ENCODE results near the gene SCMH1.
A peak's percentile ranks its signal among the peaks of the same experiment; 100 is the strongest.

SCMH1 gene

GRCh38 chr1:41241749-41242341 is at the start of gene SCMH1:
Gene SCMH1, minus strand, starts transcription at chr1:41242306. Its CDS starts 56,173 bp downstream, at chr1:41186133.
- peaks cover 3% of the 10 kb centered on the region for H3K36me3 Mint-ChIP-seq (ENCODE audit: low read depth)
- peaks cover 22% of the 10 kb centered on the region for H3K4me1 Mint-ChIP-seq
- peak within 1 kb of the TSS; percentile 93 for H3K27ac Mint-ChIP-seq
- ATAC-seq: peak; percentile 56
- no peaks in the 10 kb centered on the region for H3K9me3 Mint-ChIP-seq
- peak; percentile 58 for DNase-seq
- H3K4me3 Mint-ChIP-seq: peak within 1 kb of the TSS; percentile 87
- peaks cover 9% of the 10 kb centered on the region for H3K27me3 Mint-ChIP-seq

DNA sequence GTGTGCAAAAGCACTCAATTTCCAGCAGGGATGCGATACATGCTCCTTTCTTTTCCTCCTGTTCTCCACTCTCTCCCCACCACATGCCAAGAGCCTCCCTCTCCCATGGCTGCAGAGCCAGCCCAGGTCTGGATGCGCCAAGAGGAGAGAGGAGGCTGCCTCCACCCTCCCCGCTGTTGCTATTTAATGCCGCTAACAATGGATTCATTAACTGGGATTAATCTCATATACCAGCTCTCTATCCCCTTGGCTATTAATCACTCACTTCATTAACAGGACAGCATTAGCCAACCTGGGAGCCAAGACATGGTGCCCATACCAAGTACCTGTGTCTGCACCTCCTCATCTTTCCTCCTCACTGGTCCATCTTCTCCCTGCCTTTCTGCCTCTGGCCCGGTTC is 49.1 kb upstream of the SCMH1 start:
- H3K36me3 Mint-ChIP-seq (ENCODE audit: low read depth): no peaks in the 10 kb centered on the region
- ATAC-seq: no peak
- DNase-seq: no peak
- no peaks in the 10 kb centered on the region for H3K4me1 Mint-ChIP-seq
- no peak overlapping the region for H3K4me3 Mint-ChIP-seq
- H3K27me3 Mint-ChIP-seq: peaks cover 45% of the 10 kb centered on the region
- H3K27ac Mint-ChIP-seq: no peak overlapping the region
- H3K9me3 Mint-ChIP-seq: no peaks in the 10 kb centered on the region

- no peaks in the 10 kb centered on the region for H3K4me1 Mint-ChIP-seq
- peaks cover 53% of the 10 kb centered on the region for H3K27me3 Mint-ChIP-seq
- no peak overlapping the region for H3K4me3 Mint-ChIP-seq
- no peak overlapping the region for H3K27ac Mint-ChIP-seq
- no peaks in the 10 kb centered on the region for H3K36me3 Mint-ChIP-seq (ENCODE audit: low read depth)
- H3K9me3 Mint-ChIP-seq: no peaks in the 10 kb centered on the region
- ATAC-seq (no peak), DNase-seq (no peak)
Observed at GRCh38 chr1:41289196-41289595, 47.1 kb upstream of the SCMH1 start.

DNA sequence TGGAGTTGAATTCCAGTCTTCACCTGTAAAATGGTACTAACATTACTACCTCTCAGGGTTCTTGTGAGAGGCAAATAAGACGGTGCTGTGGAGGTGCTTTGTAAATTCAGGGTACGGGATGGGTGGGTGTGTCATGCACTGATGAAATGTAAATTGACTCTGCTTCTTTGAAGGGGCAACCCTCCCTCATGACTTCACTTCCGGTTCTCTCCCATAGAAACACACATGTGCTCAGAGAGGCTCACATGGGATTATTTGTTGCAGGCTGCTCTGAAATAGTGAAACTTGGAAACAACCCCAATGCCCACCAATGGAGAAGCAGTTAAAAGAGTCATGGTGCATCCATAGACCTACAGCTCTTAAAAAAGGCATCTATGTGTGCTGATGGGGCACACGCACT is 44.9 kb upstream of the SCMH1 start:
- H3K4me3 Mint-ChIP-seq: no peak overlapping the region
- no peak overlapping the region for H3K27ac Mint-ChIP-seq
- peaks cover 59% of the 10 kb centered on the region for H3K27me3 Mint-ChIP-seq
- H3K36me3 Mint-ChIP-seq (ENCODE audit: low read depth): no peaks in the 10 kb centered on the region
- H3K4me1 Mint-ChIP-seq: no peaks in the 10 kb centered on the region
- no peak for DNase-seq
- H3K9me3 Mint-ChIP-seq: no peaks in the 10 kb centered on the region
- ATAC-seq: no peak

DNA sequence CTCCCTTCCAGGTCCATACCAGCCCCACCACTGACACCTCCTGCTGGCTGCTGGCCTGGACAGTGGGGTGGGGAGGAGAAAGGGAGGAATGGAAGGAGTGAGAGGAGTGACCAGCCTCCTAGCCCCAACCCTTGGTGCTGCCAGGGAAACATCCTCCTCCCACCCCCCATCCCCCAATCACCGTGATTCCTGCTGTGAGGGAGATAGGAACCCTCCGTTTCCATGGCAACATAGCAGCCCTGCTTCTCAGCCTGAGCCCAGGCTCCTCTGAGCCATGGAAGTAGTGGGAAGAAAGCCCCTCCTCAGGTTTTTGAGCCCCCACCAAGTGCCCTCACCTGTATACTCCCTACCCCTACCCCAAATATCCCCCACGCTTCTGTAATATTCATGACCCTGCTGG is 44.4 kb upstream of the SCMH1 start:
- Mint-ChIP-seq H3K4me3 (no peak overlapping the region), H3K27ac (no peak overlapping the region)

GRCh38 chr1:41285818-41286217 is 43.7 kb upstream of the SCMH1 start:
- Mint-ChIP-seq H3K36me3 (ENCODE audit: low read depth) (no peaks in the 10 kb centered on the region), H3K27me3 (peaks cover 56% of the 10 kb centered on the region), H3K9me3 (no peaks in the 10 kb centered on the region), H3K4me1 (no peaks in the 10 kb centered on the region), H3K4me3 (no peak overlapping the region), H3K27ac (no peak overlapping the region)
- DNase-seq (no peak), ATAC-seq (no peak)

More for the DNA sequence above, 44.4 kb upstream of the SCMH1 start:
- Mint-ChIP-seq H3K27me3 (peaks cover 57% of the 10 kb centered on the region), H3K4me1 (no peaks in the 10 kb centered on the region), H3K9me3 (no peaks in the 10 kb centered on the region), H3K36me3 (ENCODE audit: low read depth) (no peaks in the 10 kb centered on the region)
- DNase-seq (no peak), ATAC-seq (no peak)

DNA sequence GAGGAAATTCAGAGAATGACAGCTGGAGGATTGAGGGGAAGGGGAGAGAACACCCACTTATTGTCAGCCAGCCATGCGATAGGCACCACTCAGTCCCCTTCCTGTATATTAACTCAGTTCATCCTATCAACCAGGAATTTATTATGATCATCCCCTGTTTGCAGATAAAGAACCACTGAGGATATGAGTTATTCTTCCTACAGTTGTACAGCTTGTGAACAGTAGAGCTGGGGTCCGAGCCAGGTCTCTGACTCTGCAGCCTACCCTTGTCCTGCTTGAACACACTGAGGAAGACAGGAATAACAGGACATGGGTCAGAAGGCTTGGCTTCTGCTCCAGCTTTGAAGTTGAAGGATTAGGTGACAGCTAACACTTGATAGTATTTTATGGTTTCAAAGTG is 42.0 kb upstream of the SCMH1 start:
- H3K4me1 Mint-ChIP-seq: no peaks in the 10 kb centered on the region
- DNase-seq: no peak
- ATAC-seq: no peak
- H3K27me3 Mint-ChIP-seq: peaks cover 44% of the 10 kb centered on the region
- no peaks in the 10 kb centered on the region for H3K9me3 Mint-ChIP-seq
- H3K36me3 Mint-ChIP-seq (ENCODE audit: low read depth): no peaks in the 10 kb centered on the region
- no peak overlapping the region for H3K27ac Mint-ChIP-seq
- H3K4me3 Mint-ChIP-seq: no peak overlapping the region

- Mint-ChIP-seq H3K36me3 (ENCODE audit: low read depth) (no peaks in the 10 kb centered on the region), H3K4me1 (no peaks in the 10 kb centered on the region), H3K4me3 (no peak overlapping the region), H3K9me3 (no peaks in the 10 kb centered on the region), H3K27ac (no peak overlapping the region), H3K27me3 (peaks cover 36% of the 10 kb centered on the region)
- DNase-seq (peak; percentile 47), ATAC-seq (peak; percentile 45)
Observed at GRCh38 chr1:41282679-41283317, 40.7 kb upstream of the SCMH1 start.

DNA sequence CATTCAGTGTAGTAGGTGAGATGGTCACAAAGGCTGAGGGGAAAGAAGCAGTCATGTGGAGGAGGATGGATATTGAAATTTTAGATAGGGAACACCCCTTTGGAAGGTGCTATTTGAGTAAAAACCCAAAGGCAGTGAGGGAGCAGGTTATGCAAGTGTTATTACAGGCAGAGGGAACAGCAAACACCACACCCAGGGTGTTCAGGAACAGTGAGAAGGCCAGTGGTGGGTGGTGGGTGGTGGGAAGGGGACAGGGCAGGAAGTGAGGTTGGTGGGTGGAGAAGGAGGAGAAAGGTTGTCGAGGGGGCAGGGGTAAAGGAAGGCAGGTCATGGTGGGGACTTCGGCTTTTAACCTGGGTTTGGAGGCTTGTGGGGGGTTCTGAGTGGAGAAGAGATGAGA is 39.2 kb upstream of the SCMH1 start:
- Mint-ChIP-seq H3K27me3 (peaks cover 25% of the 10 kb centered on the region), H3K27ac (no peak overlapping the region), H3K4me1 (no peaks in the 10 kb centered on the region), H3K4me3 (no peak overlapping the region), H3K9me3 (no peaks in the 10 kb centered on the region), H3K36me3 (ENCODE audit: low read depth) (no peaks in the 10 kb centered on the region)
- ATAC-seq (no peak), DNase-seq (no peak)

- no peak overlapping the region for H3K4me3 Mint-ChIP-seq
- H3K36me3 Mint-ChIP-seq (ENCODE audit: low read depth): no peaks in the 10 kb centered on the region
- ATAC-seq (no peak), DNase-seq (no peak)
- H3K27ac Mint-ChIP-seq: no peak overlapping the region
- H3K27me3 Mint-ChIP-seq: peaks cover 17% of the 10 kb centered on the region
- H3K9me3 Mint-ChIP-seq: no peaks in the 10 kb centered on the region
- H3K4me1 Mint-ChIP-seq: no peaks in the 10 kb centered on the region
Observed at GRCh38 chr1:41280202-41281032, 38.3 kb upstream of the SCMH1 start.

- H3K9me3 Mint-ChIP-seq: no peaks in the 10 kb centered on the region
- H3K4me3 Mint-ChIP-seq: no peak overlapping the region
- DNase-seq: no peak
- H3K4me1 Mint-ChIP-seq: no peaks in the 10 kb centered on the region
- peaks cover 11% of the 10 kb centered on the region for H3K27me3 Mint-ChIP-seq
- ATAC-seq: no peak
- no peaks in the 10 kb centered on the region for H3K36me3 Mint-ChIP-seq (ENCODE audit: low read depth)
- no peak overlapping the region for H3K27ac Mint-ChIP-seq
Observed at GRCh38 chr1:41278076-41278475, 36.0 kb upstream of the SCMH1 start.

DNA sequence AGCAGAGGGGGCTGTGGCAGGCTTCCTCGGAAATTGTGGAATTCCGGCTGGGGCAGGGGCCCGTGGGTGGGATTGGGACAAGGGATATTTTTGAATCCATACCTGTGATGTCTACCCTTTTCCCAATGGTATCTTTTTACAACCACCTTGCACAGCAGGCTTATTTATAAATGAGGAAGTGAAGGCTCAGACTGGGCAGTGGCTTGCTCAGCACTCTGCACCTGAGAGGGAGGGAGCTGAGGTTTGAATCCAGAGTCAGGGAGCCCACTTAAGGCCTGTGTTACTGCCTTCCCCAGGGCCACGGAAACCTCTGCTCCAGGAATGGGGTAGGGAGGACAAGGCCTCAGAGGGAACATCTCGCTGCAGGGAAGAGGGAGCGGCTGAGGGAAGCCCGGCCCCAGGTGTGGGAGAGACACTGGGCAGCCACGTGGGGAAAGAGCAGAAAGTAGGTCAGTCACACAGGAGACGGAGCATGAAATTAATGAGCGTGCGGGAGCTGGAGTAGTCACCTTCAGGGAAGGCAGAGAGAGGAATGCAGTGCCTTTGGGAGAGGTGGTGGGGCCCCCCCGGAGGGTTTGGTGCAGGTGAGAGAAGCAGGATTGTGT is 35.4 kb upstream of the SCMH1 start:
- Mint-ChIP-seq H3K9me3 (no peaks in the 10 kb centered on the region), H3K4me3 (no peak overlapping the region), H3K27me3 (peaks cover 5% of the 10 kb centered on the region), H3K36me3 (ENCODE audit: low read depth) (no peaks in the 10 kb centered on the region), H3K27ac (no peak overlapping the region), H3K4me1 (no peaks in the 10 kb centered on the region)
- ATAC-seq (no peak), DNase-seq (no peak)

DNA sequence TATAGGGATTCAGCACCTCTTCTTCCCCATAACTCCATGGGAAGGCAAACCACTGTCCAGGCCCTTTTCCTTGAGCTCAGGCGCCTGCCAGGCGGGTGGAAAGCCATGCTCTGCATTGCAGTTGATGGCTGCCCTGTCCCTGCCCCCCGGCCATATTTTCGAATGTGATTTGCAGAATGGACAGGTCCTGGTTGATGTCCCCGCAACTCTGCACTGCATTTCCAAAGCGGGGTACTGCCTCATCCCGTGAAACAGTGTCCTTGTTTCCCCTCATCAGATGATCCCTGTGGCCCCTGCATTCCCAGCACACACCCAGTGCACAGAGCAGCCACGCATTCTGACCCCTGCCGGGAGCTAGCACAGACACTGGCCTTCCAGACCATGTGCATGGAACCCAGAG is 33.7 kb upstream of the SCMH1 start:
- DNase-seq (no peak), ATAC-seq (no peak)
- peaks cover 1% of the 10 kb centered on the region for H3K27me3 Mint-ChIP-seq
- H3K36me3 Mint-ChIP-seq (ENCODE audit: low read depth): no peaks in the 10 kb centered on the region
- H3K27ac Mint-ChIP-seq: no peak overlapping the region
- H3K4me3 Mint-ChIP-seq: no peak overlapping the region
- H3K4me1 Mint-ChIP-seq: no peaks in the 10 kb centered on the region
- no peaks in the 10 kb centered on the region for H3K9me3 Mint-ChIP-seq

DNA sequence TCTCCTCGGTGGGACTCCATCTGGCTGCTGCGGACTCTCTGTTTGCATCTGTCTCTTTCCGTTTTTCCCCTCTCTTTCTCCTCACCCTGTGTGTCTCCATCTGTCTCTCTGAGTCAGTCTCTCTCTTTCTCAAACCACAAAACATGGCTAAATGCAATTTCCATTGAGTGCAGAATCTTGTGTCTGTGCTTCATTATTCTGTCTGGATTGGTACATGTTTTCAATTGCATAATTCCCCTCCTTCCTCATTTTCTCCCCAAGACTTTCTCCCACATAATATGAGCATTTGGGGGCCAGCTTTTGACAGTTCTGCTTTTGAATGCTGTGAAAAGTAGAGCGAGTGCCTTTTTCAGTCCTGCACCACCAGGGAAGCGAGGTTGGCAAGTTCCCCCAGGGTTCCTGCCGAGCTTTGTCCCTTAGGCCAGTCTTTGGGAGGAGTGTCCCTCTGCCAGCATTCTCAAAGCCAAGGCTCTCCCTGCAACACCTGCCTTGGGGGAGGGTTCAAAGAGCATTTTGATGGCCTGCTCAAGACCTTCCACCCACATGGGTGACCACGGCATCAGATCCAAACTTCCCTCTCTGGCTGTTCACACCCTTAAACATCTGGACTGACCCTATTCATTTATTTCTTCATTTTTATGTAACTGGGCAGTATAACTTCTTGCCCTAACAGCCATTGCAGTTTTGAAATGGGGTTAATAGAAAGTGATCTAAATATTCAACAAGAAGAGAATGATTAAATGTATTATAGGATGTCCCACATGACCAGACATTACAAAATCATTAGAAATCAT is 32.8 kb upstream of the SCMH1 start:
- Mint-ChIP-seq H3K27me3 (peaks cover 2% of the 10 kb centered on the region), H3K4me1 (no peaks in the 10 kb centered on the region), H3K36me3 (ENCODE audit: low read depth) (no peaks in the 10 kb centered on the region), H3K9me3 (no peaks in the 10 kb centered on the region), H3K4me3 (no peak overlapping the region), H3K27ac (no peak overlapping the region)
- ATAC-seq (no peak), DNase-seq (no peak)

Data from activated naive CD8-positive, alpha-beta T cell treated with anti-CD3 and anti-CD28 coated beads, Interleukin-2, amount 50 U/mL, for 24 hours (primary cell).